Stromal cell of bone marrow (primary cell): Measurements from ENCODE around the gene ARMC12.

Experiments used
- DNase-seq: peaks from one replicate; pipeline ENCODE4 v3.0.0-alpha.2; 2012; ENCODE audit warnings: low read depth

ARMC12 gene

DNA sequence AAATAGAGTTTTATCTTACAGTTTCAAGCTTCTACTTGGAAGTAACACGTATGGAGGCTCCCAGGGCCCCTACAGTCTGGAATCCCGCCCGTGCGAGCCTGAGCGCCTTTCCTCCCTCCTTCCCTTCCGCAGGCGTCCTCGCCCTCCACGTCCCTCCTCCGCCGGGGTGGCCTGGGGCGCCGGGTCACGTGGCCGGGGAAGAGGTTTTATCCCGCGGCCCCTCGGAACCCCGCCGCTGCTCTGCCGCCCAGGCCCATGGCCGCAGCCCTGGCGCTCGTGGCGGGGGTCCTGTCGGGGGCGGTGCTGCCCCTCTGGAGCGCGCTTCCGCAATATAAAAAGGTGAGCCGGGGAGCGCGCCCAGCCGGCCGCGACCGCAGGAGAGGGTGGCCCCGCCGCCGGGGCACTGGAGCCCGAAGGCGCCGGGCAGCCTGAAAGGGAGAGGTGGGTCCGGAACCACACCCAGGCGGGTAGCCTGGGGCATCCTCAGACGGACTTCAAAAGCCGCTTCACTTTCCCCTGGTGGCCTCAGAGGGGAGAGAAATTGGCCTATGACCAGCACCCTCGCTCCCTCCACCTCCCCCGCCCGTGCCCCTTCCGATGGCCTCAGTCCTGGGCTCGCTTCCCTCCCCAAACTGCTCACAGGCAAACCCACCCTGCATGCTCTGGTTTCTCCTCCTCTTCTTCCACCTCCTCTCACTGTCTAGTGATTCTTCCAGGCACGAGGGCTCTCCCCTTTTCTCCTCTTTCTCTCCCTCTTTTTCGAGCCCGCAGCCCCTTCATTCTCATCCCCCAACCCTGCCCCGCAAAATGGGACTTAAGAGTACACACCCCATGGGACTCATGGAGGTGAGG is 39.8 kb downstream of the ARMC12 start, which contains the start of gene CLPSL2:
Gene CLPSL2, plus strand, starts transcription at position 235 of the 852 bp plus-strand sequence. Its CDS starts 21 bp downstream, at position 256.
- no peak for DNase-seq

DNA sequence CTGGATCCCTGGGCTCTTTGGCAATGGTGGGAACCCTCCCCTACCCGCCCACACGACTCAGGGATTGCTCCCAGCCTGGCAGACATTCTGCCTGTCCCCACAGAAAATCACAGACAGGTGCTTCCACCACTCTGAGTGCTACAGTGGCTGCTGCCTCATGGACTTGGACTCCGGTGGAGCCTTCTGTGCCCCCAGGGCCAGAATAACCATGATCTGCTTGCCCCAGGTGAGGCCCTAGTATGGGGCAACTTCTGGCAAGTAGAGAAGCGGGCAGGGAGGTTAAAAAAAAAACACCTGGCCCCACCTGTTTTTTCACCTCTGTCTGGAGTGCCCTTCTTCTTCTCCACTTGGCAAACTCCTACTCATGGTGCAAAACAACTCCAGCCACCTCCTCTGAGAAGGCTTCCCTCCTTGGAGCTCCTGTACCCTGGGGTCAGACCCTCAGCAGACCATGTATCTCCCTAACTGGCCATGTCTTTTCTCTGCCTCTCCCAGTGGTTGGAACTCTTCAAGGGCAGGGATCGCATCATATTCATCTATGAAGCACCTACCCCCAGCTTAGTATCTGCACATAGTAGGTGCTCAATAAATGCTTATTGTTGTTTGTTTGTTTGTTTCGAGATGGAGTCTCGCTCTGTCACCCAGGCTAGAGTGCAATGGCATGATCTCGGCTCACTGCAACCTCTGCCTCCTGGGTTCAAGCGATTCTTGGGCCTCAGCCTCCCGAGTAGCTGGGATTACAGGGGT is 40.7 kb downstream of the ARMC12 start:
- no peak for DNase-seq

DNA sequence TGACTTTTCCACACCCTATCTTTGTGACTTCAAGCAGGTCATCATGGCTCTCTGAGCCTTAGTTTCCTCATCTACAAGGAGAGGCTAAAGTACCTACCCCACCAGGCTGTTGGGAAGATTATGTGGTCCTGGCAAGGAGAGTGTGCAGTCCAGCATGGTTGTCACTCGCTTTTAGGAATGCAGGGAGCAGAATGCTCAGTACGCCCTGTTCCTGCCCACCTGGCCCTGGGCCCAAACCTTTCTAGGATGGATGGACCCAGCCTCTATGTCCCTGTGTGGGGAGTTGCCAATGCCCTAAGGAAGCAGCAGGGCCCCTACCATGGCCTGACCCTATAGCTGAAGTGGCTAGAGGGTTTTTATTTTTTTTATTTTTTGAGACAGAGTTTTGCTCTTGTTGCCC is 41.6 kb downstream of the ARMC12 start:
- DNase-seq: no peak

DNA sequence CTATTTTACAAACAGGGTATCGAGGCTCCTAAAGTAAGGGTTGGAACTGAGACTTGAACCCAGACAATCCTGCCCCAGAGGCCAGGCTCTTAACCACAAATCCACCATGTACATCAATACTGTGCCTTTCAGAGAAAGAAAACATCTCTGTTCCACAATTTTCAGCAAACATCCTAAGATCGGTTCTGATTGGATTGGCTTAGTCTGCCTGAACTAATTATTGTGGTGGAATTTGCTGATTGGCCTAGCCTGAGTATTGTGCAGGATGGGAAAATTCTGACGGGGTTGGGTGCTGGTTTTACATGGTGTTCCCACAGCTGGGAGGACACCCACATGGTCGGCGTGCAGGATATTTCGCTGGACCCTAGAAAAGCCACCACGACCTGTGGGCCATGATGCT is 43.9 kb downstream of the ARMC12 start, which contains the start of gene CLPSL1:
Gene CLPSL1, plus strand, starts transcription at position 301 of the 400 bp plus-strand sequence. Its CDS starts 92 bp downstream, at position 393.
- DNase-seq: no peak

DNA sequence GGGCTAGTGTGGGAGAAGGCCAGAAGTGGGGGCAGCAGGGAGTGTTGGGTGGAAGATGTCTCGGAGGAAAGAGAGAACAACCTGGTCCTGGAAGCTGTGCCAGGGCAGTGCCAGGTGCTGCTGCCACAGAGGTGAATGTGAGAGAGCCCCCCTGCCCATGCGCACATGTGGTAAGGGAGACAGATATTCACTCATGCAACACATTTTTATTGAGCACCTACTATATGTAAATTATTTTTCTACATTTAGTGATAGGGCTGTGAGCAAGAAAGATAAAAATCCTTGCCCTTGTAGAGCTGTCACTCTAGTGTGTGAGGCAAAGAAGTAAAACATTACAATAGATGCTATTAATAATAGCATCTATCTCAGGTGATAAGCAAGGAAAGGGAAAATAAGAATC is 44.5 kb downstream of the ARMC12 start:
- no peak for DNase-seq

DNA sequence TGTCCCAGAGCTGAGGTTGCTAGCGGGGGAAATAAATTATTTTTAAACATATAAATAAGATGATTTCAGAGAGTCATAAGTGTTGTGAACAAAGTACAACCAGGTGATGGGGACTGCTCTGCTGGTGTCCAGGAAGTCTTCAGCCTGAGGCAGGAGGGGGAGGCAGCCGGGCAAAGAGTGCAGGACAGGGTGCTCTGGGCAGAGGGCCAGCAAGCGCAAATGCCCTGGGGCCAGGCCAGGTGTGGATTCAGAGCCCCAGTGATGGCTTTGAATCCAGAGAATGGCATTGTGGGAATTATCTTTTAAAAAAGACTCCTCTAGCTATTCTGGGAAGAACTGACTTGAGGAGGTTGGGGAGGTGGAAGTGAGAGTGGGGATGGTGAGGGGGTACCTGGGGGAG is 45.6 kb downstream of the ARMC12 start:
- no peak for DNase-seq

DNA sequence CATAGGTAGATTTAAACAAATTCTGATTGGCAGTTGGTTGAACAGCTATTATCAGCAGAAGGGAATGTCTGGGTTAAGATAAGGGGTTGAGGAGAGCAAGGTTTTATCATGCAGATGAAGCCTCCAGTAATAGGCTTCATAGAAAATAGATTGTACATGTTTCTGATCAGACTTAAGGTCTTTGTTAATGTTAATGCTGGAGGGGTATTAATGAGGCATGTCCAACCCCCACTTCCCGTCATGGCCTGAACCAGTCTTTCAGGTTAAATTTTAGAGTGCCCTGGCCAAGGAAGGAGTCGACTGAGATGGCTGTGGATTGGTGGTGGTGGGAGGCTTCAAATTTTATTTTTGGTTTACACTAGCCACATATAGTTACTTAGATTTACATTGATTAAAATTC is 47.4 kb downstream of the ARMC12 start:
- no peak for DNase-seq

DNA sequence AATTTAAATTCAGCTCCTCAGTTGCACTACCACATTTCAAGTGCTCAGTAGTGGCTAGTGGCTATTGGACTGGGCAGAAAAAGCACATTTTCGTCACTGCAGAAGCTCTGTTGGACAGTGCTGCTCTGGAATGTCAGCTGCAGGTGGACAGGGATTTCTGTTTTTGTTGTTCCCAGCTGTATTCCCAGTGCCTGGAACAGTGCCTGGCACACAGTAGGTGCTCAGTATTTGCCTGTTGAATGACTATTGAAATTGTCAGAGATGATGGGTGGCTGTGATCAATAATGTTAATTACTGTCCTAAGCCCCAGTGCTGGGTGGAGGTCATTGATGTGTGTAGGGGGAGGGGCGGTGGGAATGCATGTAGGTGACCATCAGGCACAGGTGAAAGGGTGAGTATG is 49.4 kb downstream of the ARMC12 start:
- no peak for DNase-seq

DNA sequence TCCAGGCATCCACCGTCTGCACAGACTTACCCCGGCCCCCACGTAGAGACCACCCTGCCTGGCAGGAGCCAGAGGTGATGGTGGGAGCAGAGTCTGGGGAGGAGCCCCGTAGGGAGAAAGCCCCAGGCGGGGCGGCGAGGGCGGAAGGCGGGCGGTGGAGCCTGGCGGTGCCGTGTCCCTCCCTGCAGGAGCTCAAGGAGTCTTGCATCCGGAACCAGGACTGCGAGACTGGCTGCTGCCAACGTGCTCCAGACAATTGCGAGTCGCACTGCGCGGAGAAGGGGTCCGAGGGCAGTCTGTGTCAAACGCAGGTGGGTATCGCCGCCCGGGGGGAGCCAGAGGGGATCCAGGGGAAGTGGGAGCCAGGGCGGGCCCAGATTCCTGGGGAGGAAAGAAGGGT is 50.0 kb downstream of the ARMC12 start:
- DNase-seq: no peak

DNA sequence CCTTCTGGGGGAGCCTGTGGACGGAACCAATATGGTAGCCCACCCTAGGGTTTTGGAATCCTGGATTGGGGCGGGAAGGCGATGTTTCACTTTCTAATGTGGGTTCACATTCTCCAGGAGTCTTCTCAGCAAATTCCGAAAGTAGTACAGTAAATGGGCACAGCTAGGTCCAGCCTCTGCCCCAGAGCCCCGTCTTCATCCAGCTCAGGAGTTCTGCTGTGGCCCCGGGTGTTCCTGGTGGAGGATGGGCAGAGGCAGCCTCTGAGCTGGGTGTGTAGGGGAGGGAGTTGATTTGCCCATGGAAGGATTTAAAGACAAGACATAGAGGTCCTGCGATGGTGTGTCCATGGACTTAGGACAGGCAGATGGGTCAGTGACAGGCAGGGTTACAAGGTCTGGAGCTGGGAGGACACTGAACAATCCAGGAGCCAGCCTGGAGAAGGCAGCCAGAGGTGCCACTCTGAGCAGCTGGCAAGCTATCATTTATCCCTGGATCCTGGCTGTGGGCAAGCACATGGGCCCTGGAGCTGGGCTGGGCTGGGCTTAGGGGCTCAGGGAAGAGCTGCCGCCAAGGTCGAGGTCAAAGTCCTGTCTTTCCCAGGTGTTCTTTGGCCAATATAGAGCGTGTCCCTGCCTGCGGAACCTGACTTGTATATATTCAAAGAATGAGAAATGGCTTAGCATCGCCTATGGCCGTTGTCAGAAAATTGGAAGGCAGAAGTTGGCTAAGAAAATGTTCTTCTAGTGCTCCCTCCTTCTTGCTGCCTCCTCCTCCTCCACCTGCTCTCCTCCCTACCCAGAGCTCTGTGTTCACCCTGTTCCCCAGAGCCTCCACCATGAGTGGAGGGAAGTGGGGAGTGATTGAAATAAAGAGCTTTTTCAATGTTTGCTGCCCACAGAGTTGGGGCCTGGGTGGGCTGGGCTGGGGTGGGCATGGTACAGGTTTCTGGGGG is 50.7 kb downstream of the ARMC12 start:
- no peak for DNase-seq

DNA sequence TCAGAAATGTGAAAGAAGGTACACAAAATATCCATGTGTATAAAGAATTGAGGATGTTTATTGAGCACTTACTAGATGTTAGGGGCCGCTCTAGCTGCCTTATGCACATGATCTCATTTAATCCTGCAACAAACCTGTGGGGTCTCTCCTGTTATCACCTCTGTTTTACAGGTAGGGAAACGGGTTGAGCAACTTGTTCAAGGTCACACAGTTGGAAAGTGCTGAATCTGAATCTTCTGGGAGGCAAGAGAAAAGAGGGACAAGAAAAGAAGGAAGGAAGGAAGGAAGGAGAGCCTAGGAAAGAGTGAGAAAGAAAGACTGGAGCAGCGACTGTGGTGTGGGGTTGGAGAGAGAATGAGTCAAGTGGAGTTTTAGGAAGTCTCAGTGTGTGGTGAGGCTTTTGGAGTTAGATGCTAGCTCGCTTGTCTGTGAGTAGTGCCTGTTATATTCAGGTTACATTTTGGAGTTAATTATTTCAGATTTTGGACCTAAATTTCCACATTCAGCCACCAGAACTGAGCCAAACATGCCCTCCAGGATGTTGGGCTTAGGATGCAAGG is 51.7 kb downstream of the ARMC12 start:
- DNase-seq: no peak

DNA sequence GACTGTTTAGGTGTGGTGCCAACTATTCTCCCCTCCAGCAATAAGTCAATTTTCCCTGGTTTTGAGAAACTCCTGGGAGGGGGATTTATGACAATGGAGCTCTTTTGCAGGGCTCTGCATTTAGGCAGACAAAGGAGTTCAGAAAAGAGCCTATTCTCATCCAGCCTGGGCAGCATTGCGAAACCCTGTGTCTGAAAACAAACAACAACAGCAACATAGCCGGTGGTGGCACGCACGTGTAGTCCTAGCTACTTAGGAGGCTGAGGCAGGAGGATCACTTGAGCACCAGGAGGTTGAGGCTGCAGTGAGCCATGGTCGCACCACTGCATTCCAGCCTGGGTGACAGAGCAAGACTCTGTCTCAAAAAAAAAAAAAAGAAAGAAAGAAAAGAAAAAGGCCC is 53.9 kb downstream of the ARMC12 start:
- DNase-seq: no peak

DNA sequence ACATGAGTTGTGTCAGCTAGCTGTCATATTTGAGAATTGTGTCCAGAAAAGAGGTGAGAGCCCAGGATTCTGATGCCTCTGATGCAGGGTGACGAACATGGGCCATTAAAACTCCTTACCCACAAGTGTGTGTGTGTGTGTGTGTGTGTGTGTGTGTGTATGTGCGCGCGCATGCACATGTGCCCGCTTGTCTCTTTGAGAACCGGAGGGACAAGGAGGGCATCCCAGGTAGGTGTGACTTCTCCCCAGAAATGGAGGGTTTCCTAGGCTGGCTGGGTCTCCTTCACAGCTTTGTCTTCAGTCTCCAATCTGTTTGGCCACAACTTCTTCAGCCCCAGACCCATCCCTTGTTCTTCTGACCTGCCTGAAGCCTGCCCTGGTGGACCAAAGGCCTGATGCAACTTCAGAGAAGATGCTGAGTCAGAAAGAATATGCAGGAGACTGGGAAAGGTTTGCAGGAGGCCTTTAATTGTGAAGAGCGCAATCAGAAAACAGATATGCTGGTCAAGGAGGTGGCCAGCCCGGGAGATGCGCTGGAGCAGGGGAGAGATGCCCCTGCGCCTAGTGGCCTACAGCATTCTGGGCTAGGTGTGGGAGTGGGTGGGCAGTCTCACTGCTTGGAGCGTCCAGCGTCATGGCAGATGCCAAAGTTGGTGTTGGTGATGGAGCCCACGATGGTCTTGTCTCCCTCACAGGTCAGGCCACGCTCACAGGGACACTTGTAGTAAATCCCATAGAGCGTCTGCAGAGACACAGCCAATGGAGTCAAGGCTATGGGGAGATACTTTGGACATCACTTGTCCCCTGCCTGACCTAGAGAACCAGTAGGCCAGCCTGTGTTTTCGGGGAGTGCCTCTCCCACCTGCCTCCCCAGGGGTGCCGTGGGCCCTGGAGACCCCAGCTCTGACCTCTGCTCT is 58.0 kb downstream of the ARMC12 start:
- no peak for DNase-seq

DNA sequence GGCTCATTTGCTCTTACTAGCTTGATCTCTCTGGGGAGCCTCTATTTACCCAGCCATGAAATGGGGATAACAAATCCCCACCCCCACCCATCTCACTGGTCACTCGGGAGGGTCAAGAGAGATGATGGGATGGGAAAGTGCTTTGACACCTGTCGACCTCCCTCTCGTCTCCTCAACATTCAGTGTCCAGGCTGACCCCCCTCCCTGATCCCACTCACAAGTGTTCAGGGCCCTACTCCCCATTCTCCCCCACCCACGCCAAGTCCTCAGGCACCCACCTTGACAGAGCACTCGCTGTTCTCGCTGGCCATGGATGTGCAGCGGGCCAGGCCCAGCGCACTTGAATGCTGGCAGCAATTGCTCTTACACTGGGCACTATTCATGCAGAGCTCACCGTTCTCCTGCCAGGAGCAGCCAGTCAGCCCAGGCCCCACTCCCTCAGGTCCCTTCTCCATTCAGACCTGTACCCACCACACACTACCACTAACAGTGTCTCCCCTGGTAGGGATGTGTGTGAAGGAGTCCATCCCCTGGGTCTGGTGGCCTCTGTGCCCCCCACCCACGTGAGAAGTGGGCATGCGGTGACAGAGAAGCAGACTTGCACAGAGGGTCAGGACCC is 58.7 kb downstream of the ARMC12 start:
- DNase-seq: no peak

DNA sequence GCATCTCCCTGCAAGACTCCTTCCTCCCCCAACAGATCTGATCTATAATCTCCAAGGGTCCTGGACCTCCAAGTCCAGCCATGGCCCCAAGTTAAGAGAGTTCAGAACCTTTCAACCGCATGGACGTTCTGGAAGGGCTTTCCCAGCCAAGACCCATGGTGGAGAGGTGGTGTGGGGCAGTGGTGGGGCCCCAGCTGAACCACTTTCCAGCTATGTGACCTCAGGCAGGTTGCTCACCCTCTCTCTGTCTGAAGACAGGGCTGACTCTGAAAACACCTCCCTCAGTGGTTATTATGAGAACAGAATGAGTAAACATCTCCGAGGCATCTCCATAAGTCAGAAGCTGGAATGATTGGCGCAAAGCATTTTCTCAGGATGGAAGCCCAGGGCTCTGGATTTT is 59.4 kb downstream of the ARMC12 start:
- DNase-seq: no peak

DNA sequence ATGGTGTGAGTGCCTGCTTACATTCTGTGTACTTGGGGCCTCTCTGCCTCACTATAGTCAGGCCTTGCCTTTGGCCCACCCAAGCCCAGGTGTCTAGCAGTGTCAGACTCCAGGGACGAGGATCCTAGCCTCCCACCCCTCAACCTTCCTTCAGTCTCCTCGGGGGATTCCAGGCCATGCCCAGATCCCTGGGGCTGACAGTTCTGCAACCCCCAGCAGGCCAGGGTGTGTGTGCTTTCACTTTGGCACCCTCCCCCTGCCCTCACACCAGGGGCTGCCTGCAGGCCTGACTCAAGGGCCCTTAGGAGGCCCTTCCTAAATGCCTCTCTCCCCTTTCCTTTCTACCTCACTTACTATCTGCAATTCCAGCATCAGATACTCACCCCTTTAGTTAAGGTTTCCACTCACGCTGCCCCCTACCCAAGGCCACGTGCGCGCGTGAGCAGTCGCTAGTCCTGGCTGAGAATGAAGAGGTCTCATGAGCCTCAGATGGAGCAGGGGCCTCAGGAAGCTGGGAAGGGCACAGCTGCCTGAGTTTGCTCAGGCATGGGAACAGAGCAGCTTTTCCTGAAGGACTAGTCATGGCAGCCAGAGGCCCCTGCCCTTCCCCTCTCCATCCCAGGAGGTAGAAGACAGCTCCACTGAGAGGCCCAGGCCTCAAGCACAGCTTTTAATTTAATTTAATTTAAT is 61.1 kb downstream of the ARMC12 start:
- DNase-seq: no peak
